Hematopoietic multipotent progenitor cell treated with erythropoietin and hydrocortisone succinate and interleukin-3 and kit ligand, for 6 days (in vitro differentiated cells): ENCODE measurements around the gene HOXD3.

Experiments used
- DNase-seq: peaks from one replicate; pipeline ENCODE4 v3.0.0-alpha.2; 2015

HOXD3 gene

GRCh38 chr2:176122052-176122682 lies 34.9 kb upstream of the HOXD3 start:
- no peak for DNase-seq

- DNase-seq: no peak
Observed at GRCh38 chr2:176122683-176123410, 34.3 kb upstream of the HOXD3 start, which contains the start of gene HOXD9. TSS of gene HOXD9 (plus strand) at chr2:176122719. CDS start at chr2:176122769, 50 bp downstream.

GRCh38 chr2:176123411-176124109 lies 33.5 kb upstream of the HOXD3 start:
- no peak for DNase-seq

- DNase-seq: no peak
Observed at GRCh38 chr2:176124110-176124946, 32.8 kb upstream of the HOXD3 start.

GRCh38 chr2:176124947-176125771 lies 31.9 kb upstream of the HOXD3 start:
- no peak for DNase-seq

- no peak for DNase-seq
Observed at GRCh38 chr2:176125772-176126054, 31.4 kb upstream of the HOXD3 start.

- DNase-seq: peak; percentile 84
Observed at GRCh38 chr2:176126929-176127773, 30.0 kb upstream of the HOXD3 start.

GRCh38 chr2:176127774-176128072 lies 29.4 kb upstream of the HOXD3 start:
- no peak for DNase-seq

- DNase-seq: no peak
Observed at GRCh38 chr2:176128172-176128981, 28.7 kb upstream of the HOXD3 start.

- no peak for DNase-seq
Observed at GRCh38 chr2:176128982-176129796, 27.9 kb upstream of the HOXD3 start, which contains the start of gene HOXD8. TSS of gene HOXD8 (plus strand) at chr2:176129705. CDS start at chr2:176130367, 662 bp downstream.

- DNase-seq: no peak
Observed at GRCh38 chr2:176129813-176130146, 27.3 kb upstream of the HOXD3 start.

GRCh38 chr2:176130147-176130956 lies 26.8 kb upstream of the HOXD3 start:
- DNase-seq: no peak

- DNase-seq: no peak
Observed at GRCh38 chr2:176130957-176131847, 25.9 kb upstream of the HOXD3 start.

GRCh38 chr2:176131848-176132158 lies 25.3 kb upstream of the HOXD3 start:
- DNase-seq: no peak

GRCh38 chr2:176132205-176133171 lies 24.6 kb upstream of the HOXD3 start:
- DNase-seq: no peak

- DNase-seq: no peak
Observed at GRCh38 chr2:176133389-176133788, 23.7 kb upstream of the HOXD3 start.

- DNase-seq: no peak
Observed at GRCh38 chr2:176134035-176134434, 23.1 kb upstream of the HOXD3 start.
